Measurements from ENCODE around the gene NFKBIE.

The NFKBIE gene

DNA sequence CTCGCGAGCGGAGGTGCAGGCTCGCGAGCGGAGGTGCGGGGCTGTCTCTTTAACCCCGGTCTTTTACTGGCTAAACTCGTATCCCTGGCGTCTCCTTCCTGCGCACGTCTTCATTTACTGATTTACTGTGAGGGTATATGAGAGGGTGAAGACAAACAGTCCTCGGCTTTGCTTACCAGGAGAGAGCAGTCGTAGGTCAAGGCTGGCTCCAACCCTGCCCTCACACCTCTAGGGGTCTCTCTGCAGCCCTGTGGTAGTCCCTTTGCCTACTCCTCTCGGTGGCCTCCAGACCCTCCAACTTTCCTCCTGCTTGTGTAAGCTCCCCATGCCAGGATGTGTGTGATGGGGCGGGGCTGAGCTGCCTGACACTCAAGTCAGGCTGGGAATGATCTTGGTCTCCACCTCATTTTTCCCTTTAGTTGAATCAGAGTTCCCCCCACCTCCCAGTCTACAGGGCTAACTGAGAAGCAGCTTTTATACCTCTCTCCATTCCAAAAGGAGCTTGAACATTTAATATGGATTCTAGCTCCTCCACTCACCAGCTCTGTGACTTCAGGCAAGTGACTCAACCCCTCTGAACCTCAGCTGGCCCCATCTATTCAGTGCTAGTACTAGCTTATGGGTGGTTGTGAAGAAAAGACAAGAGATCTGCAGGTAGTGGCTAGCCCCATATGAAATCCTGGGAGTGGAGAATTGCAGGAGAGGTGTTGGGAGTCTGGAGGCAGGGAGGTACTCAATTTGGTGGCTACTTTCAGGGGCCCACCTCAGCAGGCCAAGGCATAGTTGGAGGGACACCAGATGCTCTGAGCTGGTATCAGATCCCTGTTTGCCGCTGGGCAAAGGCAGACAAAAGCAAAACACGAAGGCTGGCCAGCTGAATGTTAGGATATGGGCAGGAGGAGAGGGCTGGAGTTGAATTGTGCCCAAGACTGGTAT is 41.1 kb downstream of the NFKBIE start:
- TF ChIP-seq POLR2AphosphoS5 (IDR thresholded peaks at IDR 0.05; ENCODE audit: borderline replicate concordance, low read depth, low read length), result no peak; the same call in 1 of the 2 replicates
- TF ChIP-seq FOXP2 (optimal IDR thresholded peaks at IDR 0.05; ENCODE audit: control extremely low read depth, extremely low read length, insufficient read depth), result no peak
- DNase-seq (ENCODE audit: low read depth, low spot score), result no peak
- peak overlapping the region; percentile 86 for H3K4me3 ChIP-seq
- H3K36me3 ChIP-seq (ENCODE audit: insufficient read depth, low read length), result peaks cover 12% of the 10 kb centered on the region; the same call in 1 of the 2 replicates
- no peak overlapping the region for H3K27ac ChIP-seq
- H3K9ac ChIP-seq (ENCODE audit: insufficient read length), result peak overlapping the region; percentile 65
- H3K9me3 ChIP-seq (ENCODE audit: low read depth, low read length), result no peaks in the 10 kb centered on the region

DNA sequence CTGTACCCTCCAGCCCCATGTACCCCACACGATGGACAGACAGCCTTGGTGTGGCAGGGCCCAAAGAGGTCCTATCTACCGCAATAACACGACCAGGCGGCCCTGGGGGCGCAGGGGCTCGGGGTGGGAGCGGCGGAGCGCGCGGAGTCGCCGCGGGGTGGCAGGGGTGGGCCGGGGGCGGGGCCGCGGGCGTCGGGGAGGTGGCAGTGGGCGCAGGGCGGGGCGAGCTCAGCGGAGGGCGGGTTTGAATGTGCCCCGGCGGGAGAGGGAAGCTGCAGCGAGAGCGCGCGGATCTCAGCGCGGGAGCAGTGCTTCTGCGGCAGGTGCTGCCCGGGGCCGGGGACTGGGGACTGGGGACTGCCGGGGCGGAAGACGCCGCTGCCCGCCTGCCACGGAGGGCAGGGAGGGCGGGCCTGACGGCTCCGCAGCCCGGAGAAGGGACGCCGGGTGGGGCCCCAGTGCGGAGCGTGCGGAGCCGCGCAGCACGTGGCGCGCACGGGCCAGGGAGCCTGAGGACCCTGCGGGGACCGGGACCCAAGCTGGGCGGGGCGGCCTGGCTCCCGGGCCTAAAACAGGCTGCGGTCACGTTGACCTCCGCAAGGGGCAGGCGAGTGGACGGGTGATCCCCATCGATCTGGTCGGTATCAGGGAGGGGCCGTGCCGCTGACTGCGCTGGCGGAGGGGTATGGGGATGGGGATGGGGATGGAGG is 41.9 kb downstream of the NFKBIE start, which contains the start of gene SLC29A1:
SLC29A1 (plus strand) TSS at position 277 of the 710 bp plus-strand sequence. CDS start 3,719 bp downstream, outside the sequence.
- DNase-seq (ENCODE audit: low read depth, low spot score), result no peak
- Histone ChIP-seq H3K9ac (ENCODE audit: insufficient read length) (peak within 1 kb of the TSS; percentile 65), H3K4me3 (peak within 1 kb of the TSS; percentile 86), H3K27ac (peak within 1 kb of the TSS; percentile 60; the same call in 1 of the 2 replicates), H3K9me3 (ENCODE audit: low read depth, low read length) (no peaks in the 10 kb centered on the region), H3K36me3 (ENCODE audit: insufficient read depth, low read length) (peaks cover 4% of the 10 kb centered on the region; the same call in 1 of the 2 replicates)
- TF ChIP-seq POLR2AphosphoS5 (IDR thresholded peaks at IDR 0.05; ENCODE audit: borderline replicate concordance, low read depth, low read length) (peak; percentile 87), EZH2 (IDR thresholded peaks at IDR 0.05) (no peak)

GRCh38 chr6:44222486-44223318 is 42.6 kb downstream of the NFKBIE start:
- Histone ChIP-seq H3K4me3 (peak overlapping the region; percentile 86), H3K36me3 (ENCODE audit: insufficient read depth, low read length) (no peaks in the 10 kb centered on the region; the same call in 1 of the 2 replicates), H3K9me3 (ENCODE audit: low read depth, low read length) (no peaks in the 10 kb centered on the region), H3K27ac (peak overlapping the region; percentile 60; the same call in 1 of the 2 replicates), H3K9ac (ENCODE audit: insufficient read length) (peak overlapping the region; percentile 57)
- TF ChIP-seq EZH2 (IDR thresholded peaks at IDR 0.05) (no peak), POLR2AphosphoS5 (IDR thresholded peaks at IDR 0.05; ENCODE audit: borderline replicate concordance, low read depth, low read length) (no peak; the same call in 1 of the 2 replicates), FOXP2 (optimal IDR thresholded peaks at IDR 0.05; ENCODE audit: control extremely low read depth, extremely low read length, insufficient read depth) (no peak)
- DNase-seq (ENCODE audit: low read depth, low spot score), result no peak

- no peaks in the 10 kb centered on the region for H3K36me3 ChIP-seq (ENCODE audit: insufficient read depth, low read length)
- peak overlapping the region; percentile 12; the same call in 1 of the 2 replicates for H3K4me3 ChIP-seq
- peak overlapping the region; percentile 75 for H3K27ac ChIP-seq
- H3K9me3 ChIP-seq (ENCODE audit: low read depth, low read length), result no peaks in the 10 kb centered on the region
- H3K9ac ChIP-seq (ENCODE audit: insufficient read length), result no peak overlapping the region
- TF ChIP-seq EZH2 (IDR thresholded peaks at IDR 0.05), result no peak
- no peak for TF ChIP-seq FOXP2 (optimal IDR thresholded peaks at IDR 0.05; ENCODE audit: control extremely low read depth, extremely low read length, insufficient read depth)
- no peak for TF ChIP-seq POLR2AphosphoS5 (IDR thresholded peaks at IDR 0.05; ENCODE audit: borderline replicate concordance, low read depth, low read length)
- no peak for DNase-seq (ENCODE audit: low read depth, low spot score)
Observed at GRCh38 chr6:44221961-44222335, 43.4 kb downstream of the NFKBIE start.

GRCh38 chr6:44221291-44221960 is 43.9 kb downstream of the NFKBIE start:
- TF ChIP-seq FOXP2 (optimal IDR thresholded peaks at IDR 0.05; ENCODE audit: control extremely low read depth, extremely low read length, insufficient read depth) (no peak), POLR2AphosphoS5 (IDR thresholded peaks at IDR 0.05; ENCODE audit: borderline replicate concordance, low read depth, low read length) (no peak), EZH2 (IDR thresholded peaks at IDR 0.05) (no peak)
- Histone ChIP-seq H3K27ac (peak overlapping the region; percentile 75), H3K4me3 (peak overlapping the region; percentile 12; the same call in 1 of the 2 replicates), H3K36me3 (ENCODE audit: insufficient read depth, low read length) (no peaks in the 10 kb centered on the region), H3K9me3 (ENCODE audit: low read depth, low read length) (no peaks in the 10 kb centered on the region), H3K9ac (ENCODE audit: insufficient read length) (peak overlapping the region; percentile 37)
- no peak for DNase-seq (ENCODE audit: low read depth, low spot score)

- no peak overlapping the region for H3K4me3 ChIP-seq
- TF ChIP-seq POLR2AphosphoS5 (IDR thresholded peaks at IDR 0.05; ENCODE audit: borderline replicate concordance, low read depth, low read length) (no peak), FOXP2 (optimal IDR thresholded peaks at IDR 0.05; ENCODE audit: control extremely low read depth, extremely low read length, insufficient read depth) (no peak), EZH2 (IDR thresholded peaks at IDR 0.05) (no peak)
- DNase-seq (ENCODE audit: low read depth, low spot score), result no peak
- peak overlapping the region; percentile 75 for H3K27ac ChIP-seq
- no peaks in the 10 kb centered on the region for H3K36me3 ChIP-seq (ENCODE audit: insufficient read depth, low read length)
- H3K9ac ChIP-seq (ENCODE audit: insufficient read length), result no peak overlapping the region
- no peaks in the 10 kb centered on the region for H3K9me3 ChIP-seq (ENCODE audit: low read depth, low read length)
Observed at GRCh38 chr6:44220913-44221290, 44.4 kb downstream of the NFKBIE start.

Data from SK-N-MC (cell line).